ENCODE data around the gene FGD3. TPM values are rescaled to one million over a fixed set of nuclear protein-coding genes. Genes with fewer than 3 reads are reported as not detected.

The FGD3 gene
- total and polyA plus RNA-seq, 9 of the 15 experiments (the other 6 are each of a cell fraction or from before 2014, with no cell fraction given), result 0.07 to 1.3 (median 0.29) TPM

GRCh38 chr9:93004561-93004960 lies 57.2 kb downstream of the FGD3 start (continued):
- TF ChIP-seq GTF3C2 (IDR thresholded peaks at IDR 0.05; ENCODE audit: borderline replicate concordance, extremely low read depth, insufficient read length) (no peak), FOXP4 (CRISPR knock-in tag; IDR thresholded peaks at IDR 0.05; ENCODE audit: borderline replicate concordance) (no peak), ZMIZ1 (IDR thresholded peaks at IDR 0.05; ENCODE audit: low read depth in 2 of 2, low read length in 2 of 2) (no peak), PYGO2 (tag; IDR thresholded peaks at IDR 0.05) (no peak), FOXJ2 (tag; IDR thresholded peaks at IDR 0.05) (no peak)

Measured in K562 (cell line).